Testis (tissue), 2 donors: ENCODE data around the gene EXOC2.

Experiments used
- CTCF ChIP-seq, 3 experiments: fragments of 450-650 bp in 2 of 3; fragments of 200-600 bp in 1 of 3; sonication (generic) in 1 of 3; IDR thresholded peaks; one replicate each; pipeline ENCODE4 v1.5.1; 2016 to 2019; ENCODE audit warnings: antibody characterized with exemption in 3 of 3, mild to moderate bottlenecking in 2 of 3, moderate library complexity in 1 of 3
- POLR2A ChIP-seq: fragments of 450-650 bp; IDR thresholded peaks from one replicate; pipeline ENCODE4 v1.6.1; 2017; ENCODE audit warnings: antibody characterized with exemption, mild to moderate bottlenecking, moderate library complexity

- TF ChIP-seq POLR2A (no peak), CTCF (IDR thresholded peaks at IDR 0.05) (no peak)
Measured at GRCh38 chr6:635233-635632, 57.7 kb downstream of the EXOC2 start.
